Gastroesophageal sphincter (tissue), 4 donors: Measurements from ENCODE around the gene PRR11. TPM values are rescaled to one million over a fixed set of nuclear protein-coding genes. Genes with fewer than 3 reads are reported as not detected.

Experiments
- ATAC-seq: fragments of 150-250 bp; one replicate; pipeline ENCODE4 v1.9.1; 2016; ENCODE audit warnings: mild to moderate bottlenecking, moderate library complexity
- H3K27ac ChIP-seq, 4 donors: fragments of 200-600 bp; sonication (generic) in 3 of 4; 1 replicate in 3 of 4; 2 replicates in 1 of 4; pipeline ENCODE4 v1.5.1; 2016 to 2019
- H3K27me3 ChIP-seq: fragments of 200-600 bp; sonication (generic); one replicate; pipeline ENCODE4 v1.5.1; 2019
- H3K36me3 ChIP-seq, 2 donors: fragments of 200-600 bp; sonication (generic); one replicate each; pipeline ENCODE4 v1.5.1; 2019; ENCODE audit warnings: control low read depth in 1 of 2
- H3K4me1 ChIP-seq, 3 donors: fragments of 200-600 bp; sonication (generic); 1 replicate in 2 of 3; 2 replicates in 1 of 3; pipeline ENCODE4 v1.5.1; 2016 to 2019; ENCODE audit warnings: control low read depth in 2 of 3
- H3K4me3 ChIP-seq, 2 donors: fragments of 200-600 bp; sonication (generic); one replicate each; pipeline ENCODE4 v1.5.1; 2019; ENCODE audit warnings: mild to moderate bottlenecking in 1 of 2, moderate library complexity in 1 of 2
- H3K9me3 ChIP-seq, 3 donors: fragments of 200-600 bp; sonication (generic); one replicate each; pipeline ENCODE4 v1.5.1; 2017 to 2019; ENCODE audit warnings: control low read depth in 2 of 3
- EP300 ChIP-seq: sonication (generic); formaldehyde crosslinking; IDR thresholded peaks from one replicate; pipeline ENCODE4 v1.6.1; 2017; ENCODE audit warnings: antibody characterized with exemption, mild to moderate bottlenecking
- POLR2A ChIP-seq, 2 donors: fragments of 450-650 bp; IDR thresholded peaks; one replicate each; pipeline ENCODE4 v1.6.1; 2017; ENCODE audit warnings: antibody characterized with exemption in 2 of 2, mild to moderate bottlenecking in 2 of 2, moderate library complexity in 1 of 2
- POLR2AphosphoS5 ChIP-seq: sonication (generic); formaldehyde crosslinking; IDR thresholded peaks from one replicate; pipeline ENCODE4 v1.6.1; 2017; ENCODE audit warnings: antibody characterized with exemption
- WGBS, 2 donors: methylation state at CpG; one replicate each; pipeline ENCODE4 v1.1.5; 2018; ENCODE audit warnings: low coverage in 1 of 2; 5-methylcytosine and 5-hydroxymethylcytosine counted together
- small RNA-seq, 4 donors: library from RNA; depleted of rRNA; stranded (forward); fragments of <200 nt; gene quantifications; one replicate each; pipeline ENCODE3, GENCODE V24; 2016
- total RNA-seq, 4 donors: library from RNA; depleted of rRNA; stranded (reverse); fragments of >200 nt; gene quantifications; one replicate each; pipeline ENCODE4 v1.1.0, GENCODE V29; 2016
- TF ChIP-seq, protein P1 (sequence below), 4 experiments: fragments of 200-600 bp in 2 of 4; fragments of 450-650 bp in 2 of 4; sonication (generic) in 1 of 4; IDR thresholded peaks; one replicate each; pipeline ENCODE4 v1.5.1; 2017 to 2019; ENCODE audit warnings: antibody characterized with exemption in 4 of 4, mild to moderate bottlenecking in 2 of 4, moderate library complexity in 2 of 4

PRR11 gene
- total RNA-seq, 4 donors from 2014 or later = 1.5 to 3.3 (median 1.7) TPM; not detected in 1

DNA sequence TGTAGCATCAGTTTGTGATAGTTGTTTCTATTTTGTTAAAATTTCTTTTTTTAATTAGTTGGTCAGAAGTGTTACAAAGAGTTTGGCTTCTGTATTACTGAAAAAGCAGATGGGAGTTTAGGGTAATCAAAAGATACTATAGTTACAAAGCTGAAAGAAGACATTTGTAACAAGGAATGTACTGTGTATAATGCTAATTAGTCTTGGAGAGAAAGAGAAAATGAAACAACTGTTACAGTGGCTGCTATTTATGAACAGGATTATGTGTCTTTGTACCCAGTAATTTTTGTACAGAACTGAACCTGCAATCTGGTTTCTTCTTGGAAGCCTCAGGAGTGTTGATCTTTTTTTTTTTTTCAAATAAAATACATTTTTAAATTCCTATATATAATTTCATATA, 79.1 kb downstream of the PRR11 start:
- Histone ChIP-seq H3K4me3 (no peak overlapping the region), H3K4me1 (no peaks in the 10 kb centered on the region), H3K27me3 (no peaks in the 10 kb centered on the region), H3K36me3 (no peaks in the 10 kb centered on the region), H3K9me3 (no peaks in the 10 kb centered on the region), H3K27ac (no peak overlapping the region)
- TF ChIP-seq POLR2A (IDR thresholded peaks at IDR 0.05) (no peak), POLR2AphosphoS5 (no peak), EP300 (no peak)
- TF ChIP-seq, protein P1, sequence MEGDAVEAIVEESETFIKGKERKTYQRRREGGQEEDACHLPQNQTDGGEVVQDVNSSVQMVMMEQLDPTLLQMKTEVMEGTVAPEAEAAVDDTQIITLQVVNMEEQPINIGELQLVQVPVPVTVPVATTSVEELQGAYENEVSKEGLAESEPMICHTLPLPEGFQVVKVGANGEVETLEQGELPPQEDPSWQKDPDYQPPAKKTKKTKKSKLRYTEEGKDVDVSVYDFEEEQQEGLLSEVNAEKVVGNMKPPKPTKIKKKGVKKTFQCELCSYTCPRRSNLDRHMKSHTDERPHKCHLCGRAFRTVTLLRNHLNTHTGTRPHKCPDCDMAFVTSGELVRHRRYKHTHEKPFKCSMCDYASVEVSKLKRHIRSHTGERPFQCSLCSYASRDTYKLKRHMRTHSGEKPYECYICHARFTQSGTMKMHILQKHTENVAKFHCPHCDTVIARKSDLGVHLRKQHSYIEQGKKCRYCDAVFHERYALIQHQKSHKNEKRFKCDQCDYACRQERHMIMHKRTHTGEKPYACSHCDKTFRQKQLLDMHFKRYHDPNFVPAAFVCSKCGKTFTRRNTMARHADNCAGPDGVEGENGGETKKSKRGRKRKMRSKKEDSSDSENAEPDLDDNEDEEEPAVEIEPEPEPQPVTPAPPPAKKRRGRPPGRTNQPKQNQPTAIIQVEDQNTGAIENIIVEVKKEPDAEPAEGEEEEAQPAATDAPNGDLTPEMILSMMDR (IDR thresholded peaks at IDR 0.05) = no peak
- ATAC-seq = no peak

DNA sequence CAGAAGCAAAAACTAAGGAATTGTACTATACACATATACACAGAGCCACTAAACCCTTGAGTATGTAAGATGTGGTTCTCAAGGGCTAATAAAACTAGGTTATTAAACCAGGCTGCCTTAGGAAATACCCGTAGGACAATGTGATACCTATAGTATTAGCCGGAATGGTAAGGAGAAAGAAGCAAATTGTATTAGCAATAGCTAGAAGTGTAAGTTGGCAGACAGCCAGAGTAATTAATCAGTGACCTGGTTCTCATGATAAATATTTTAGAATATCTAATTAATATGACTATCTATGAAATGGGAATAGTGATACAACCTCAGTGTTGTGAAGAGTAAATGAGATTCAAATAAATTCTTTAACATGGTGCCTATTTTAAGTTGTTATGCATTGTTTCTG, 83.4 kb downstream of the PRR11 start:
- 78 to 92% methylated on average over 2 of the region's 2 CpGs for WGBS, 2 donors
- TF ChIP-seq POLR2AphosphoS5 (no peak), EP300 (no peak), POLR2A (IDR thresholded peaks at IDR 0.05) (no peak)
- TF ChIP-seq, protein P1 (IDR thresholded peaks at IDR 0.05) = no peak
- ATAC-seq = no peak
- H3K4me1 ChIP-seq = no peaks in the 10 kb centered on the region
- no peak overlapping the region for H3K4me3 ChIP-seq
- H3K36me3 ChIP-seq = no peaks in the 10 kb centered on the region
- no peaks in the 10 kb centered on the region for H3K9me3 ChIP-seq
- H3K27me3 ChIP-seq = no peaks in the 10 kb centered on the region
- H3K27ac ChIP-seq = no peak overlapping the region

DNA sequence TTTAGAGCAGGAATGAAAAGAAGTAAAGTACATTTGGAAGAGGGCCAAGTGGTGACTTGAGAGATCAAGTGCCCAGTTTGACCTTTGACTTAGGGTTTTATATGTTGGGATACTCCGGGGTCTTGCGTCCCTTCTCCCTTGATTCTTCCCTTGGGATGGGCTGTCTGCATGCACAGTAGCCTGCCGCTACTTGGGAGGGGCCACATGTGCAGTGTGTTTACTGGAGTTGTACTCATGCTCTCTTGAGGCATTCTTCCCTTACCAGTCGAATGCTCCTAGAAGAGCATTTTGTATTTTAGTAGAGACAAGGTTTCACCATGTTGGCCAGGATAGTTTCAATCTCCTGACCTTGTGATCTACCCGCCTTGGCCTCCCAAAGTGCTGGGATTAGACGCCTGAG, 88.5 kb downstream of the PRR11 start:
- no peaks in the 10 kb centered on the region for H3K4me1 ChIP-seq
- peaks cover 0 to 12% of the 10 kb centered on the region in 2 donors for H3K36me3 ChIP-seq
- no peak overlapping the region for H3K4me3 ChIP-seq
- TF ChIP-seq, protein P1 (IDR thresholded peaks at IDR 0.05) = no peak
- no peak for TF ChIP-seq EP300
- TF ChIP-seq POLR2AphosphoS5 = no peak
- TF ChIP-seq POLR2A (IDR thresholded peaks at IDR 0.05) = no peak
- H3K27ac ChIP-seq = no peak overlapping the region
- WGBS, 2 donors = 92 to 94% methylated on average over 2 to 6 of the region's 6 CpGs
- H3K9me3 ChIP-seq = no peaks in the 10 kb centered on the region
- no peak for ATAC-seq
- no peaks in the 10 kb centered on the region for H3K27me3 ChIP-seq

Small RNAs within 50 kb of the gene (small RNA-seq; reads per million reads assigned to genes)
- gene MIR301A = 6.6 to 17.8 (median 14.9) reads per million in 4 donors
- 22.4 to 40.9 (median 31.1) reads per million in 4 donors for gene MIR454
- 0 reads per million in 4 donors for gene RNU2-58P

Other genes starting within 250 kb of the PRR11 start
- gene TRIM37, start 48.9 kb upstream of the PRR11 start, total RNA-seq = 10 to 100 TPM; 27.6 to 30.7 (median 28.6) TPM
- gene SKA2, start 560 bp upstream of the PRR11 start, total RNA-seq = 10 to 100 TPM; 40.8 to 73.0 (median 47.3) TPM
- gene SMG8, start 54.3 kb downstream of the PRR11 start, total RNA-seq = 10 to 100 TPM; 10.6 to 13.5 (median 10.6) TPM
- 1 to 10 TPM in 2 of 4 donors, under 1 TPM in 2; 0.67 to 6.2 (median 2.5) TPM for gene GDPD1, start 64.8 kb downstream of the PRR11 start, total RNA-seq
- 10 to 100 TPM; 35.5 to 47.1 (median 40.6) TPM for gene YPEL2, start 175.9 kb downstream of the PRR11 start, total RNA-seq